ENCODE results near the gene FGF14. TPM values are rescaled to one million over a fixed set of nuclear protein-coding genes. Genes with fewer than 3 reads are reported as not detected.

The FGF14 gene
- total RNA-seq, 2 experiments from 2014 or later: not detected

GRCh38 chr13:101779147-101779546 lies 622.7 kb downstream of the FGF14 start:
- ChIA-PET CTCF (ENCODE audit: unreplicated experiment) (no interaction called here), POLR2A (no interaction called here)
- no peak for TF ChIP-seq EZH2phosphoT487 (IDR thresholded peaks at IDR 0.05; ENCODE audit: borderline replicate concordance, low read depth, low read length)
- no peak for TF ChIP-seq CTCF (conservative IDR thresholded peaks at IDR 0.05; ENCODE audit: low read length)
- Histone ChIP-seq H3K9me2 (ENCODE audit: insufficient read depth, low read length) (no peaks in the 10 kb centered on the region), H3K9me3 (ENCODE audit: low read length) (no peaks in the 10 kb centered on the region), H3K4me2 (ENCODE audit: low read length) (no peak overlapping the region), H3K27ac (ENCODE audit: low read depth, low read length, poor library complexity, severe bottlenecking) (no peak overlapping the region), H3K4me3 (ENCODE audit: low read depth, low read length, poor library complexity, severe bottlenecking) (no peak overlapping the region), H4K20me1 (ENCODE audit: insufficient read depth, low read length) (no peaks in the 10 kb centered on the region), H3K36me3 (ENCODE audit: insufficient read depth, low read length) (no peaks in the 10 kb centered on the region), H3K79me2 (ENCODE audit: insufficient read depth, low read depth, low read length) (no peaks in the 10 kb centered on the region), H2AFZ (ENCODE audit: low read length) (no peak overlapping the region), H3K4me1 (ENCODE audit: insufficient read depth, low read length, poor library complexity, severe bottlenecking) (no peaks in the 10 kb centered on the region)
- BruUV-seq (replicated peaks): no TSS peak
- DNase-seq (ENCODE audit: low spot score): no peak
- intact Hi-C loops (cut with micrococcal nuclease; ENCODE audit: unreplicated experiment): no loop called here

- no peak overlapping the region for H3K4me3 ChIP-seq (ENCODE audit: low read depth, low read length, poor library complexity, severe bottlenecking)
- H3K79me2 ChIP-seq (ENCODE audit: insufficient read depth, low read depth, low read length): no peaks in the 10 kb centered on the region
- no TSS peak for BruUV-seq (replicated peaks)
- H3K4me1 ChIP-seq (ENCODE audit: insufficient read depth, low read length, poor library complexity, severe bottlenecking): no peaks in the 10 kb centered on the region
- H2AFZ ChIP-seq (ENCODE audit: low read length): no peak overlapping the region
- DNase-seq (ENCODE audit: low spot score): no peak
- H3K9me2 ChIP-seq (ENCODE audit: insufficient read depth, low read length): no peaks in the 10 kb centered on the region
- POLR2A ChIA-PET: interaction anchor here (0.6 to 0.7 kb wide), 2 partner anchors 10 to 19 kb away, joined by 3 to 4 read pairs; no protein-coding TSS in a partner anchor
- no peaks in the 10 kb centered on the region for H3K9me3 ChIP-seq (ENCODE audit: low read length)
- H3K4me2 ChIP-seq (ENCODE audit: low read length): no peak overlapping the region
- no peak overlapping the region for H3K27ac ChIP-seq (ENCODE audit: low read depth, low read length, poor library complexity, severe bottlenecking)
- CTCF ChIA-PET (ENCODE audit: unreplicated experiment): no interaction called here
- TF ChIP-seq CTCF (conservative IDR thresholded peaks at IDR 0.05; ENCODE audit: low read length) (no peak), EZH2phosphoT487 (IDR thresholded peaks at IDR 0.05; ENCODE audit: borderline replicate concordance, low read depth, low read length) (no peak)
- no peaks in the 10 kb centered on the region for H4K20me1 ChIP-seq (ENCODE audit: insufficient read depth, low read length)
- no peaks in the 10 kb centered on the region for H3K36me3 ChIP-seq (ENCODE audit: insufficient read depth, low read length)
- intact Hi-C loops (cut with micrococcal nuclease; ENCODE audit: unreplicated experiment): no loop called here
Observed at GRCh38 chr13:101775267-101775666, 626.6 kb downstream of the FGF14 start.

GRCh38 chr13:101774393-101774792 lies 627.5 kb downstream of the FGF14 start:
- Histone ChIP-seq H3K4me2 (ENCODE audit: low read length) (no peak overlapping the region), H4K20me1 (ENCODE audit: insufficient read depth, low read length) (no peaks in the 10 kb centered on the region), H3K4me3 (ENCODE audit: low read depth, low read length, poor library complexity, severe bottlenecking) (no peak overlapping the region), H3K27ac (ENCODE audit: low read depth, low read length, poor library complexity, severe bottlenecking) (no peak overlapping the region), H2AFZ (ENCODE audit: low read length) (no peak overlapping the region), H3K4me1 (ENCODE audit: insufficient read depth, low read length, poor library complexity, severe bottlenecking) (no peaks in the 10 kb centered on the region), H3K9me2 (ENCODE audit: insufficient read depth, low read length) (no peaks in the 10 kb centered on the region), H3K79me2 (ENCODE audit: insufficient read depth, low read depth, low read length) (no peaks in the 10 kb centered on the region), H3K9me3 (ENCODE audit: low read length) (no peaks in the 10 kb centered on the region), H3K36me3 (ENCODE audit: insufficient read depth, low read length) (no peaks in the 10 kb centered on the region)
- ChIA-PET POLR2A (no interaction called here), CTCF (ENCODE audit: unreplicated experiment) (no interaction called here)
- TF ChIP-seq EZH2phosphoT487 (IDR thresholded peaks at IDR 0.05; ENCODE audit: borderline replicate concordance, low read depth, low read length): no peak
- no peak for TF ChIP-seq CTCF (conservative IDR thresholded peaks at IDR 0.05; ENCODE audit: low read length)
- intact Hi-C loops (cut with micrococcal nuclease; ENCODE audit: unreplicated experiment): no loop called here
- no peak for DNase-seq (ENCODE audit: low spot score)
- no TSS peak for BruUV-seq (replicated peaks)
